Measurements from ENCODE around the gene C2orf80. TPM values are rescaled to one million over a fixed set of nuclear protein-coding genes. Genes with fewer than 3 reads are reported as not detected.
"Not testable (repeated sequence)": the region's sequence is repeated elsewhere in the genome, so short reads cannot be mapped to it uniquely, and the experiment has no call there.

C2orf80 gene
- total and polyA plus RNA-seq, 2 donors (not counting 1 experiment from before 2014, with no cell fraction given) = not detected

DNA sequence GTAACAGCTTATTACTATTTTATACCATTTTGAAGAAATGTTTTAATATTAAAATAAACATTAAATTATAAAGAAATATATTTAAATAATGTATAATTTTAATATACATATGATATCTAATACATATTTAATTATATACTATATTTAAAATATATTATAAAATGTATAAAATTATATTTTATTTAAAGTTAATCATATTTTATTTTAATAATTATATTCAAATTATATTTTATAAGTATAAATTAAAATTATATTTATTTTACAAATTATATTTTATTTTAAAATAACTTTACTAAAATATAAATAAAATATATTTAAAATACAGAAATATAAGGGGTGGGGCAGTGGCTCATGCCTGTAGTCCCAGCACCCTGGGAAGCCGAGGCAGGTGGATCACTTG lies 67.6 kb downstream of the C2orf80 start:
- Histone ChIP-seq H3K27me3 (ENCODE audit: control insufficient read depth, insufficient read depth, low read length) (no peaks in the 10 kb centered on the region), H3K4me2 (ENCODE audit: extremely low read depth, insufficient read depth, low read length) (no peak overlapping the region), H2AFZ (ENCODE audit: low read length) (no peak overlapping the region), H3K4me1 (ENCODE audit: control insufficient read depth, extremely low read depth, insufficient read depth, low read length) (no peaks in the 10 kb centered on the region), H3K27ac (ENCODE audit: insufficient read depth, low read length) (no peak overlapping the region), H3K4me3 (replicated peaks in 1 of 4; ENCODE audit: control extremely low read depth in 1 of 4, insufficient read depth in 1 of 4, low read depth in 3 of 4, low read length in 4 of 4) (no peak overlapping the region), H3K9me3 (ENCODE audit: control insufficient read depth, insufficient read depth, low read depth, low read length) (no peaks in the 10 kb centered on the region), H3K9ac (ENCODE audit: insufficient read depth, low read length) (no peak overlapping the region), H3K79me2 (ENCODE audit: control insufficient read depth, insufficient read depth, low read length) (no peaks in the 10 kb centered on the region), H4K20me1 (ENCODE audit: control insufficient read depth, extremely low read depth, insufficient read depth, low read length) (no peaks in the 10 kb centered on the region), H3K36me3 (ENCODE audit: control insufficient read depth, insufficient read depth, low read length) (no peaks in the 10 kb centered on the region)
- no peak for DNase-seq (ENCODE audit: low read depth in 2 of 2)
- TF ChIP-seq EZH2 (IDR thresholded peaks at IDR 0.05; ENCODE audit: low read length, missing control alignments) = no peak
- TF ChIP-seq, protein P1, sequence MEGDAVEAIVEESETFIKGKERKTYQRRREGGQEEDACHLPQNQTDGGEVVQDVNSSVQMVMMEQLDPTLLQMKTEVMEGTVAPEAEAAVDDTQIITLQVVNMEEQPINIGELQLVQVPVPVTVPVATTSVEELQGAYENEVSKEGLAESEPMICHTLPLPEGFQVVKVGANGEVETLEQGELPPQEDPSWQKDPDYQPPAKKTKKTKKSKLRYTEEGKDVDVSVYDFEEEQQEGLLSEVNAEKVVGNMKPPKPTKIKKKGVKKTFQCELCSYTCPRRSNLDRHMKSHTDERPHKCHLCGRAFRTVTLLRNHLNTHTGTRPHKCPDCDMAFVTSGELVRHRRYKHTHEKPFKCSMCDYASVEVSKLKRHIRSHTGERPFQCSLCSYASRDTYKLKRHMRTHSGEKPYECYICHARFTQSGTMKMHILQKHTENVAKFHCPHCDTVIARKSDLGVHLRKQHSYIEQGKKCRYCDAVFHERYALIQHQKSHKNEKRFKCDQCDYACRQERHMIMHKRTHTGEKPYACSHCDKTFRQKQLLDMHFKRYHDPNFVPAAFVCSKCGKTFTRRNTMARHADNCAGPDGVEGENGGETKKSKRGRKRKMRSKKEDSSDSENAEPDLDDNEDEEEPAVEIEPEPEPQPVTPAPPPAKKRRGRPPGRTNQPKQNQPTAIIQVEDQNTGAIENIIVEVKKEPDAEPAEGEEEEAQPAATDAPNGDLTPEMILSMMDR (conservative IDR thresholded peaks at IDR 0.05 in 1 of 2, IDR thresholded peaks at IDR 0.05 in 1 of 2; ENCODE audit: low read depth in 1 of 2, low read length in 2 of 2) = no peak

DNA sequence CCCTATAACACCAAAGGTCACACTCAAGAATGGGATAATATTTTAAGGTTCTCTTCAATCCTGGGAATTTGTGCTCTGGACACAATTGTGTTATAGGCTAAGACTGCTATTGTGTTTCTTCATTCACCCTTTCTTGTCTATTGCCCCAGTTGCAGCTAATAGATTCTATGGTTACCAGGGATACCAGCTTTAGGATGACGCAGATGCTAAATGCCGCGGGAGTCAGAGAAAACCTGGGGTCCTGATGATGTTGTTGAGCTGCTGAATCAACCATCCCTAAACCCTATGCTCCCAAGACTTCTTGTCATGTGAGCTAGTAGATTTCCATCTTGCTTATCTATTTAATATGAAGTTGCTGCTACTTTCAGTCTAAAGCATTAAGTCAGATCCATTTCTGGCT lies 70.9 kb downstream of the C2orf80 start:
- no peak overlapping the region for H3K27ac ChIP-seq (ENCODE audit: insufficient read depth, low read length)
- H4K20me1 ChIP-seq (ENCODE audit: control insufficient read depth, extremely low read depth, insufficient read depth, low read length) = no peaks in the 10 kb centered on the region
- H3K4me1 ChIP-seq (ENCODE audit: control insufficient read depth, extremely low read depth, insufficient read depth, low read length) = no peaks in the 10 kb centered on the region
- TF ChIP-seq EZH2 (IDR thresholded peaks at IDR 0.05; ENCODE audit: low read length, missing control alignments) = no peak
- TF ChIP-seq, protein P1 (conservative IDR thresholded peaks at IDR 0.05 in 1 of 2, IDR thresholded peaks at IDR 0.05 in 1 of 2; ENCODE audit: low read depth in 1 of 2, low read length in 2 of 2) = no peak
- no peak overlapping the region for H2AFZ ChIP-seq (ENCODE audit: low read length)
- H3K4me2 ChIP-seq (ENCODE audit: extremely low read depth, insufficient read depth, low read length) = no peak overlapping the region
- no peak overlapping the region for H3K4me3 ChIP-seq (replicated peaks in 1 of 4; ENCODE audit: control extremely low read depth in 1 of 4, insufficient read depth in 1 of 4, low read depth in 3 of 4, low read length in 4 of 4)
- H3K27me3 ChIP-seq (ENCODE audit: control insufficient read depth, insufficient read depth, low read length) = no peaks in the 10 kb centered on the region
- H3K9me3 ChIP-seq (ENCODE audit: control insufficient read depth, insufficient read depth, low read depth, low read length) = no peaks in the 10 kb centered on the region
- H3K36me3 ChIP-seq (ENCODE audit: control insufficient read depth, insufficient read depth, low read length) = no peaks in the 10 kb centered on the region
- H3K79me2 ChIP-seq (ENCODE audit: control insufficient read depth, insufficient read depth, low read length) = no peaks in the 10 kb centered on the region
- no peak overlapping the region for H3K9ac ChIP-seq (ENCODE audit: insufficient read depth, low read length)
- DNase-seq (ENCODE audit: low read depth in 2 of 2) = no peak

- not testable (repeated sequence) for H4K20me1 ChIP-seq (ENCODE audit: control insufficient read depth, extremely low read depth, insufficient read depth, low read length); H3K79me2 ChIP-seq (ENCODE audit: control insufficient read depth, insufficient read depth, low read length); H3K36me3 ChIP-seq (ENCODE audit: control insufficient read depth, insufficient read depth, low read length); H3K9me3 ChIP-seq (ENCODE audit: control insufficient read depth, insufficient read depth, low read depth, low read length); H3K27ac ChIP-seq (ENCODE audit: insufficient read depth, low read length); H3K4me3 ChIP-seq (replicated peaks in 1 of 4; ENCODE audit: control extremely low read depth in 1 of 4, insufficient read depth in 1 of 4, low read depth in 3 of 4, low read length in 4 of 4); H3K9ac ChIP-seq (ENCODE audit: insufficient read depth, low read length); H3K4me2 ChIP-seq (ENCODE audit: extremely low read depth, insufficient read depth, low read length); DNase-seq (ENCODE audit: low read depth in 2 of 2); H3K27me3 ChIP-seq (ENCODE audit: control insufficient read depth, insufficient read depth, low read length); H2AFZ ChIP-seq (ENCODE audit: low read length); H3K4me1 ChIP-seq (ENCODE audit: control insufficient read depth, extremely low read depth, insufficient read depth, low read length)
Measured at GRCh38 chr2:208117390-208117789, 72.4 kb downstream of the C2orf80 start.

Other genes with a start within 250 kb of the C2orf80 start
- gene PLEKHM3, start 164.5 kb downstream of the C2orf80 start, total RNA-seq = 17.2 and 20.1 TPM in 2 replicates
- gene PLEKHM3, start 164.5 kb downstream of the C2orf80 start, polyA plus RNA-seq = 4.4 and 5.3 TPM in 2 replicates
- gene CRYGD, start 65.5 kb downstream of the C2orf80 start, total RNA-seq = not detected in 2 replicates
- gene CRYGD, start 65.5 kb downstream of the C2orf80 start, polyA plus RNA-seq = not detected in 2 replicates
- not detected in 2 replicates for gene CRYGC, start 60.2 kb downstream of the C2orf80 start, total RNA-seq
- gene CRYGC, start 60.2 kb downstream of the C2orf80 start, polyA plus RNA-seq = not detected in 2 replicates
- gene CRYGB, start 43.9 kb downstream of the C2orf80 start, total RNA-seq = not detected in 2 replicates
- gene CRYGB, start 43.9 kb downstream of the C2orf80 start, polyA plus RNA-seq = not detected in 2 replicates
- not detected in 2 replicates for gene CRYGA, start 26.4 kb downstream of the C2orf80 start, total RNA-seq
- gene CRYGA, start 26.4 kb downstream of the C2orf80 start, polyA plus RNA-seq = not detected in 2 replicates
- gene IDH1, start 65.0 kb upstream of the C2orf80 start, total RNA-seq = 353 and 378 TPM in 2 replicates
- gene IDH1, start 65.0 kb upstream of the C2orf80 start, polyA plus RNA-seq = 199 and 200 TPM in 2 replicates
- 33.6 and 40.1 TPM in 2 replicates for gene PIKFYVE, start 76.2 kb upstream of the C2orf80 start, total RNA-seq
- 22.0 and 23.8 TPM in 2 replicates for gene PIKFYVE, start 76.2 kb upstream of the C2orf80 start, polyA plus RNA-seq
- under 0.01 TPM in 1 of 2 replicates, not detected in the other for gene PTH2R, start 216.8 kb upstream of the C2orf80 start, total RNA-seq
- not detected in 2 replicates for gene PTH2R, start 216.8 kb upstream of the C2orf80 start, polyA plus RNA-seq